Measurements from ENCODE around the gene CDX1. TPM values are rescaled to one million over a fixed set of nuclear protein-coding genes. Genes with fewer than 3 reads are reported as not detected.

The CDX1 gene
- total and polyA plus RNA-seq, 2 of the 8 experiments (the other 6 are each of a cell fraction or from before 2014, with no cell fraction given): not detected

GRCh38 chr5:150184006-150184405 lies 17.4 kb downstream of the CDX1 start:
- Histone ChIP-seq H3K56ac (replicated peaks; ENCODE audit: insufficient read length, low read depth, low read length) (no peak overlapping the region), H4K5ac (ENCODE audit: insufficient read length, low read depth, low read length) (no peak overlapping the region), H2AK5ac (ENCODE audit: low read depth, low read length) (no peak overlapping the region), H3K18ac (ENCODE audit: extremely low read depth, low read length) (no peak overlapping the region), H3K27me3 (replicated peaks in 1 of 4; ENCODE audit: control insufficient read depth in 3 of 4, extremely low read depth in 1 of 4, insufficient read depth in 3 of 4, low read length in 3 of 4) (peaks cover 10 to 33% (median 26%) of the 10 kb centered on the region in 4 experiments), H3K23ac (ENCODE audit: insufficient read length) (no peak overlapping the region), H2AFZ (ENCODE audit: low read length) (no peak overlapping the region), H3K4me1 (replicated peaks in 1 of 4; ENCODE audit: control insufficient read depth in 3 of 4, insufficient read depth in 4 of 4, low read length in 3 of 4) (peaks cover 0 to 12% (median 5%) of the 10 kb centered on the region in 4 experiments; a peak in 6 of 7 replicates), H3K4ac (replicated peaks; ENCODE audit: insufficient read length, low read depth, low read length) (no peak overlapping the region), H3K4me3 (ENCODE audit: extremely low read depth in 1 of 4, insufficient read depth in 2 of 4, low read depth in 3 of 4, low read length in 4 of 4) (no peak overlapping the region), H2BK20ac (ENCODE audit: low read length) (no peak overlapping the region), H2BK12ac (ENCODE audit: low read depth, low read length) (no peak overlapping the region), H2BK5ac (ENCODE audit: low read depth, low read length) (no peak overlapping the region), H4K91ac (replicated peaks; ENCODE audit: insufficient read length, low read length) (no peak overlapping the region), H3K79me1 (ENCODE audit: low read depth, low read length) (no peaks in the 10 kb centered on the region), H3K4me2 (ENCODE audit: insufficient read depth in 1 of 2, low read depth in 2 of 2, low read length in 2 of 2) (no peak overlapping the region), H3K9me3 (ENCODE audit: insufficient read depth in 2 of 2, low read depth in 1 of 2, low read length in 1 of 2) (no peaks in the 10 kb centered on the region), H3K27ac (ENCODE audit: low read depth, low read length) (no peak overlapping the region), H2BK15ac (ENCODE audit: low read length) (no peak overlapping the region), H2BK120ac (replicated peaks; ENCODE audit: low read depth, low read length) (no peak overlapping the region), H3K23me2 (ENCODE audit: low read depth, low read length) (no peaks in the 10 kb centered on the region; the same call in 1 of the 2 replicates), H4K20me1 (replicated peaks in 1 of 2; ENCODE audit: control insufficient read depth in 1 of 2, insufficient read depth in 2 of 2, low read length in 2 of 2) (peaks cover 0 to 1% of the 10 kb centered on the region in 2 experiments), H3K9ac (replicated peaks in 1 of 4; ENCODE audit: extremely low read depth in 1 of 4, low read depth in 3 of 4, low read length in 3 of 4) (no peak overlapping the region), H3K79me2 (ENCODE audit: control insufficient read depth in 1 of 2, insufficient read depth in 2 of 2, low read length in 2 of 2) (no peaks in the 10 kb centered on the region), H3K14ac (ENCODE audit: insufficient read length) (no peak overlapping the region), H3K36me3 (ENCODE audit: control insufficient read depth in 2 of 4, insufficient read depth in 4 of 4, low read length in 3 of 4) (no peaks in the 10 kb centered on the region), H4K8ac (ENCODE audit: extremely low read depth, insufficient read depth, low read length) (no peak overlapping the region)
- 56% methylated on average over 2 of the region's 2 CpGs; no CpG with 5 or more reads in 1 of the 2 experiments for WGBS, 2 experiments (ENCODE audit: extremely low coverage in 1 of 2, insufficient coverage in 1 of 2, insufficient read length in 1 of 2, insufficient replicate concordance in 2 of 2, low coverage in 1 of 2, low lambda C conversion rate in 2 of 2, missing lambda C conversion rate in 1 of 2)
- ChIA-PET CTCF (ENCODE audit: partially characterized antibody) (interaction anchor here (14.5 to 17.8 kb wide), 2 partner anchors 9 to 25 kb away, joined by 206 to 406 read pairs; no protein-coding TSS in a partner anchor), POLR2A (ENCODE audit: partially characterized antibody) (interaction anchor here (1.7 kb wide), 1 partner anchor 27 kb away, joined by 3 read pairs; no protein-coding TSS in a partner anchor)
- FAIRE-seq (no peak), DNase-seq (ENCODE audit: low read depth in 1 of 2, low spot score in 2 of 2) (no peak)
- TF ChIP-seq SIX5 (IDR thresholded peaks at IDR 0.05; ENCODE audit: low read depth, low read length) (no peak), MAX (IDR thresholded peaks at IDR 0.05) (no peak), BCL11A (IDR thresholded peaks at IDR 0.05; ENCODE audit: low read depth in 2 of 2, low read length in 2 of 2) (no peak), TEAD4 (IDR thresholded peaks at IDR 0.05; ENCODE audit: low read depth, low read length) (no peak), FOSL1 (IDR thresholded peaks at IDR 0.05; ENCODE audit: insufficient read depth, low read depth, low read length) (no peak), POLR2AphosphoS5 (IDR thresholded peaks at IDR 0.05; ENCODE audit: low read depth, low read length) (no peak), HDAC6 (IDR thresholded peaks at IDR 0.05; ENCODE audit: low read depth, low read length) (no peak), SP1 (IDR thresholded peaks at IDR 0.05; ENCODE audit: low read depth, low read length) (no peak)

All from H1 (cell line).